Measurements from ENCODE around the gene ZMAT5.

ZMAT5 gene

DNA sequence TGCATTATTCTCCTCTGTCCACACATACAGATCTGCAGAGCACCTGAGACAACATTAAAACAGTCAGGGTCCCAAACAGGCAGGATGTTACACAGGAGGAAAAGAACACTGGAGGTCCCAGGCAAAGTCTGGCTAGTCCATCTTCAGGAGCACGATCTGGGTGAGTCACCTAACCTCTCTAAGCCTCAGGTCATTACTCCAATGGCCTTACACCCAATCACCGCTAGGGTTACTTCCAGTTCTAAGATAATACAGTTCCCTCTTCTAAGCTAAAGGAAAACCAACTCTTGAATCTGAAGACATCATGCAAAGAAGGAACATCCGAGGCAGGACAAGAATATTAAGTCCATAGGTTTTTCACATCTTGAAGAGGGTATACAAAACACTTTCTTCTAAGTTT is 46.8 kb upstream of the ZMAT5 start:
- H3K27ac ChIP-seq (ENCODE audit: poor library complexity, severe bottlenecking) = no peak overlapping the region
- no peaks in the 10 kb centered on the region for H3K27me3 ChIP-seq (ENCODE audit: insufficient read depth, poor library complexity, severe bottlenecking)
- H3K4me1 ChIP-seq (ENCODE audit: insufficient read depth, poor library complexity, severe bottlenecking) = no peaks in the 10 kb centered on the region
- H3K36me3 ChIP-seq (ENCODE audit: low read depth) = peaks cover 65% of the 10 kb centered on the region
- DNase-seq (ENCODE audit: low spot score) = no peak
- no peaks in the 10 kb centered on the region for H3K9me3 ChIP-seq (ENCODE audit: severe bottlenecking)
- peak; percentile 52; the same call in 1 of the 3 replicates for ATAC-seq (ENCODE audit: low read depth)
- TF ChIP-seq CTCF (IDR thresholded peaks at IDR 0.05; ENCODE audit: poor library complexity, severe bottlenecking) = no peak
- no peak overlapping the region for H3K4me3 ChIP-seq (ENCODE audit: severe bottlenecking)

DNA sequence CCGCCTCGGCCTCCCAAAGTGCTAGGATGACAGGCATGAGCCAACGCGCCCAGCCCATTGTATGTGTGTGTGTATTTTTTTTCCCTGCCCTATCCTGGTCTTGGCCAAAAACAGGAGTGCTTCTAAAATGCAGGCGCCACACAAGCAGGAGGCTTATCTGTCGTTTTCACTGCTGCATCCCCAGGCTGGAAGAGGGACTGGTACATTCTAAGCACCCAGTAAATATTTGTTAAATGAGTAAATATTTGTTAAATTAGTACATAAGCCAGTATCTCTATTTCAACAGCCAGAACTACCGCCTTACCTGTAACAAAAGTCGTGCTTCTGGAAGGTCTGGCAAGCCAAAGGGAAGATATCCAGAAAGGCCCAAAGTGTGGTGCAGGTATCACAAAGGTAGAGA is 46.3 kb upstream of the ZMAT5 start:
- Histone ChIP-seq H3K4me3 (ENCODE audit: severe bottlenecking) (no peak overlapping the region), H3K9me3 (ENCODE audit: severe bottlenecking) (no peaks in the 10 kb centered on the region), H3K36me3 (ENCODE audit: low read depth) (peaks cover 69% of the 10 kb centered on the region), H3K27me3 (ENCODE audit: insufficient read depth, poor library complexity, severe bottlenecking) (no peaks in the 10 kb centered on the region), H3K4me1 (ENCODE audit: insufficient read depth, poor library complexity, severe bottlenecking) (no peaks in the 10 kb centered on the region), H3K27ac (ENCODE audit: poor library complexity, severe bottlenecking) (no peak overlapping the region)
- DNase-seq (ENCODE audit: low spot score) (no peak), ATAC-seq (ENCODE audit: low read depth) (no peak)
- TF ChIP-seq CTCF (IDR thresholded peaks at IDR 0.05; ENCODE audit: poor library complexity, severe bottlenecking) = no peak

DNA sequence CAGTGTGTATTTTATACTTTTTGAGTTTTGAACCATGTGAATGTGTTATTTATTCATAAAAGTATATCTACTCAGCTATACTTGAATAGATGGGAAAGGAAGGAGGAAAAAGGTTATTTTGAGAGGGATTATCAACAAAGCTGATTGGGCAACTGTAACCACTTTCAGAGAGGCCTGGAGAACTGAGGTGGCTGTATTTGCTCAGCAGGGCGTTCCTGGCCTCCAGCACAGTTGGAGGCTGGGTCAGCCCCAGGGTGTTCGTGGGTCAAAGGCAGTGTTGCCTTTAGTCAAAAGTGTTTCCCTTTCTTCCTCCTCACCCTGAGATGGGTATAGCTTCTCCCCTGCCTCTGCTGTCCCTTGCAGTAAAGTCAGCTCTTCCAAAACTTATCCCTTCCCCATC is 44.6 kb upstream of the ZMAT5 start:
- H3K36me3 ChIP-seq (ENCODE audit: low read depth) = peaks cover 76% of the 10 kb centered on the region
- no peaks in the 10 kb centered on the region for H3K4me1 ChIP-seq (ENCODE audit: insufficient read depth, poor library complexity, severe bottlenecking)
- no peaks in the 10 kb centered on the region for H3K9me3 ChIP-seq (ENCODE audit: severe bottlenecking)
- H3K27ac ChIP-seq (ENCODE audit: poor library complexity, severe bottlenecking) = no peak overlapping the region
- TF ChIP-seq CTCF (IDR thresholded peaks at IDR 0.05; ENCODE audit: poor library complexity, severe bottlenecking) = no peak
- DNase-seq (ENCODE audit: low spot score) (no peak), ATAC-seq (ENCODE audit: low read depth) (no peak)
- no peaks in the 10 kb centered on the region for H3K27me3 ChIP-seq (ENCODE audit: insufficient read depth, poor library complexity, severe bottlenecking)
- H3K4me3 ChIP-seq (ENCODE audit: severe bottlenecking) = no peak overlapping the region

DNA sequence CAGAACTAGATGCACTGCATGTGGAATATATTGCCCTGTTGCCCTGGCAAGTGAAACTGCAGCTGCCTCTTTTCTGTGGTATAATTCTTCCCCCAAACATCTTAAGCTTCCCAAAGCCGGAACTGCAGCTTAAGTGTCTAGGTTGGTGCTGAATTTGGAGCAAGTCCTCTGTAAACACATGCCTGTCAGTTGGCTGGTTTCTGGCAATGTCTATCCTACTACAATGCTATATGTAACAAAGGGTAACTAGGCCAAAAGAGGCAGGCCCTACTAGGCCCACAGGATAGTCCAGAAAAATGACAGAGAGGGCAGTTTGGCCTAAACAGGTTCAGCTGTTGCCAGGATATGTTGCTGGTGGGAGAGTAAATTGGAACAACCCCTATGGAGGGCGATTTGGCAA is 43.4 kb upstream of the ZMAT5 start:
- Histone ChIP-seq H3K27me3 (ENCODE audit: insufficient read depth, poor library complexity, severe bottlenecking) (no peaks in the 10 kb centered on the region), H3K4me3 (ENCODE audit: severe bottlenecking) (no peak overlapping the region), H3K36me3 (ENCODE audit: low read depth) (peaks cover 78% of the 10 kb centered on the region), H3K4me1 (ENCODE audit: insufficient read depth, poor library complexity, severe bottlenecking) (no peaks in the 10 kb centered on the region), H3K27ac (ENCODE audit: poor library complexity, severe bottlenecking) (no peak overlapping the region), H3K9me3 (ENCODE audit: severe bottlenecking) (no peaks in the 10 kb centered on the region)
- ATAC-seq (ENCODE audit: low read depth) (no peak), DNase-seq (ENCODE audit: low spot score) (no peak)
- TF ChIP-seq CTCF (IDR thresholded peaks at IDR 0.05; ENCODE audit: poor library complexity, severe bottlenecking) = no peak

- H3K27ac ChIP-seq (ENCODE audit: poor library complexity, severe bottlenecking) = no peak overlapping the region
- no peaks in the 10 kb centered on the region for H3K4me1 ChIP-seq (ENCODE audit: insufficient read depth, poor library complexity, severe bottlenecking)
- no peak for TF ChIP-seq CTCF (IDR thresholded peaks at IDR 0.05; ENCODE audit: poor library complexity, severe bottlenecking)
- H3K9me3 ChIP-seq (ENCODE audit: severe bottlenecking) = no peaks in the 10 kb centered on the region
- H3K36me3 ChIP-seq (ENCODE audit: low read depth) = peaks cover 72% of the 10 kb centered on the region
- no peak for ATAC-seq (ENCODE audit: low read depth)
- H3K27me3 ChIP-seq (ENCODE audit: insufficient read depth, poor library complexity, severe bottlenecking) = no peaks in the 10 kb centered on the region
- H3K4me3 ChIP-seq (ENCODE audit: severe bottlenecking) = no peak overlapping the region
- no peak for DNase-seq (ENCODE audit: low spot score)
These were observed 39.4 kb upstream of the ZMAT5 start for GRCh38 chr22:29806196-29806595.
